ENCODE data around the gene BPI. TPM values are rescaled to one million over a fixed set of nuclear protein-coding genes. Genes with fewer than 3 reads are reported as not detected.

BPI gene
- total RNA-seq, 1 donor from 2014 or later, result not detected

DNA sequence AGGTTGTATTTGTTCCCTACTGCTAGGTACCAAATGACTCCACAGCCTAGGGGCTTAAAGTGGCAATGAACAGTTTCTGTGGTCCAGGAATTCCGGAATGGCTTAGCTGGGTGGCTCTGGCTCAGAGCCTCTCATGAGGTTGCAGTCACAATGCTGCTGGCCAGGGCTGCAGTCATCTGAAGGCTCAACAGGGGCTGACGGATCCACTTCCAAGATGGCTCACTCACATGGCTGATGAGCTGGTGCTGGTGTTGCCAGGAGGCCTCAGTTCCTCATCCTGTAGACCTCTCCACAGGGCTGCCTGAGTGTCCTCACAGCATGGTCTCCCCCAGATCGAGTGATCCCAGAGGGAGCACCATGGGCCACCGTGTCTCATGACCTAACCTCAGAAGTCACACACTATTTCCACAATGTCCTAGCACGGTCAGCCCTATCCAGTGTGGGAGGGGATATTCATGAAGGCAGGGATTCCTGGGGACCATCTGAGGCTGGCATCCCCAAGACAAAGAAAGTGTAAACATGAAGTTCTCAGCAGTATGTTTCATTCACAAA is 19.0 kb upstream of the BPI start:
- Histone ChIP-seq H3K4me3 (no peak overlapping the region), H3K27me3 (no peaks in the 10 kb centered on the region), H3K36me3 (no peaks in the 10 kb centered on the region), H3K4me1 (peaks cover 8% of the 10 kb centered on the region), H3K27ac (no peak overlapping the region), H4K20me1 (ENCODE audit: low read depth) (no peaks in the 10 kb centered on the region), H3K79me2 (ENCODE audit: low read depth) (no peaks in the 10 kb centered on the region), H2AFZ (replicated peaks) (no peak overlapping the region), H3K4me2 (no peak overlapping the region), H3K9ac (no peak overlapping the region), H3K9me3 (ENCODE audit: low read depth) (no peaks in the 10 kb centered on the region), H3F3A (ENCODE audit: low read depth) (no peaks in the 10 kb centered on the region)
- DNase-seq (ENCODE audit: low spot score), result no peak
- H3K9me3 Mint-ChIP-seq, result peaks cover 19% of the 10 kb centered on the region
- H3K27ac Mint-ChIP-seq, result no peak overlapping the region
- peaks cover 4% of the 10 kb centered on the region for H3K27me3 Mint-ChIP-seq (ENCODE audit: insufficient read depth, low read depth)
- H3K4me3 Mint-ChIP-seq, result no peak overlapping the region
- H3K4me1 Mint-ChIP-seq, result peaks cover 20% of the 10 kb centered on the region
- H3K36me3 Mint-ChIP-seq, result no peaks in the 10 kb centered on the region
- no peak for TF ChIP-seq EZH2phosphoT487 (IDR thresholded peaks at IDR 0.05)
- TF ChIP-seq EZH2 (IDR thresholded peaks at IDR 0.05), result no peak
- TF ChIP-seq, protein P1, sequence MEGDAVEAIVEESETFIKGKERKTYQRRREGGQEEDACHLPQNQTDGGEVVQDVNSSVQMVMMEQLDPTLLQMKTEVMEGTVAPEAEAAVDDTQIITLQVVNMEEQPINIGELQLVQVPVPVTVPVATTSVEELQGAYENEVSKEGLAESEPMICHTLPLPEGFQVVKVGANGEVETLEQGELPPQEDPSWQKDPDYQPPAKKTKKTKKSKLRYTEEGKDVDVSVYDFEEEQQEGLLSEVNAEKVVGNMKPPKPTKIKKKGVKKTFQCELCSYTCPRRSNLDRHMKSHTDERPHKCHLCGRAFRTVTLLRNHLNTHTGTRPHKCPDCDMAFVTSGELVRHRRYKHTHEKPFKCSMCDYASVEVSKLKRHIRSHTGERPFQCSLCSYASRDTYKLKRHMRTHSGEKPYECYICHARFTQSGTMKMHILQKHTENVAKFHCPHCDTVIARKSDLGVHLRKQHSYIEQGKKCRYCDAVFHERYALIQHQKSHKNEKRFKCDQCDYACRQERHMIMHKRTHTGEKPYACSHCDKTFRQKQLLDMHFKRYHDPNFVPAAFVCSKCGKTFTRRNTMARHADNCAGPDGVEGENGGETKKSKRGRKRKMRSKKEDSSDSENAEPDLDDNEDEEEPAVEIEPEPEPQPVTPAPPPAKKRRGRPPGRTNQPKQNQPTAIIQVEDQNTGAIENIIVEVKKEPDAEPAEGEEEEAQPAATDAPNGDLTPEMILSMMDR (IDR thresholded peaks at IDR 0.05), result no peak

DNA sequence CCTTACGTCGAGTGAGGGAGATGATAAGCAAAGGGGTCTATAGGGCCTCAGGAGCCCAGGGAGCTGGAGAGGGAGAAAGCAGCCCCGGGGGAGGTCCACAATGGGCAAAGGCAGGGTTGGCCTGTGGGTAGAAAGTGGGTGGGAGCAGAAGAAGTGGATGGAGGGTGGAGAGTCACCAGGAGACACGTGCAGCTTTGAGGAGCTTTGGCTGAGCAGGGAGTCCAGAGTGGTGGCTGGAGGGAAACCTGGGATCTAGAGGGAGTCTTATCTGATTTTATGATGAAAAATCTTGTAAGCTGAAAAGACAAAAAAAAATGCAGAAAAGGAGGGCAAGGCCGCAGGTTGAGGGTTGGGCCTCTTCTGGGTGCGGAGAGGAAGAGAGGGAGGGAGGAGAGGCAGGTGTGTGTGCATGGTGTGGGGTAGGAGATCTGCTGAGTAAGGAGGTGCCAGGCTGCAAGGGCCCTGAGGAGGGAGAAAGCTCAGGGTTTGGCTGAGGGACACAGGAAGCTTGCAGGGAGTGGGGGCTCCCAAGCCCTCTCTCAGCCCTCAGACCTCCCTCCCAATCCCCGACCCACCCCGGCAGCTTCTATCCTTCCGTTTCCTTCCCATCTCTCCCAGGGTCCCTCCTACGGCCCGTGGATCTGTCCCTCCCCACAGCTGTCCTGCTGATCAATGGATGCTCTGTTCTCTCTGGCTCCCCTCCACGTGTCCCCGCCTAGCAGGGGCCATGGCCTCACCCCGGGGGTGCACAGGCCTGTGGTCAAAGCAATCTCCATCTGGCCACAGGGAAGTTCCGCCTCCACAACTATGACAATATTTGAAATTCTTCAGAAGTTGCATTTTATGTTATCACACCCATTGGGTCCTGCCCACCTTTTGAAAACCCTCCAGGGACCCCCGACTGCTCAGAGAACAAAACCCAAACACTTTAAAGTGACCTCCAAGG is 17.1 kb upstream of the BPI start:
- no peaks in the 10 kb centered on the region for H3F3A ChIP-seq (ENCODE audit: low read depth)
- no peak for DNase-seq (ENCODE audit: low spot score)
- peaks cover 12% of the 10 kb centered on the region for H3K9me3 Mint-ChIP-seq
- H3K4me2 ChIP-seq, result peak overlapping the region; percentile 13
- H3K27ac Mint-ChIP-seq, result peak overlapping the region; percentile 27
- H3K36me3 ChIP-seq, result no peaks in the 10 kb centered on the region
- H3K79me2 ChIP-seq (ENCODE audit: low read depth), result no peaks in the 10 kb centered on the region
- peak overlapping the region; percentile 50 for H2AFZ ChIP-seq (replicated peaks)
- H3K4me1 ChIP-seq, result peaks cover 8% of the 10 kb centered on the region
- no peaks in the 10 kb centered on the region for H3K9me3 ChIP-seq (ENCODE audit: low read depth)
- H3K27me3 Mint-ChIP-seq (ENCODE audit: insufficient read depth, low read depth), result peaks cover 4% of the 10 kb centered on the region
- no peak overlapping the region for H3K27ac ChIP-seq
- no peak overlapping the region for H3K4me3 ChIP-seq
- no peaks in the 10 kb centered on the region for H3K27me3 ChIP-seq
- H3K36me3 Mint-ChIP-seq, result no peaks in the 10 kb centered on the region
- H3K9ac ChIP-seq, result no peak overlapping the region
- TF ChIP-seq, protein P1 (IDR thresholded peaks at IDR 0.05), result no peak
- TF ChIP-seq EZH2phosphoT487 (IDR thresholded peaks at IDR 0.05) (no peak), EZH2 (IDR thresholded peaks at IDR 0.05) (no peak)
- no peak overlapping the region for H3K4me3 Mint-ChIP-seq
- H4K20me1 ChIP-seq (ENCODE audit: low read depth), result no peaks in the 10 kb centered on the region
- peaks cover 29% of the 10 kb centered on the region for H3K4me1 Mint-ChIP-seq

DNA sequence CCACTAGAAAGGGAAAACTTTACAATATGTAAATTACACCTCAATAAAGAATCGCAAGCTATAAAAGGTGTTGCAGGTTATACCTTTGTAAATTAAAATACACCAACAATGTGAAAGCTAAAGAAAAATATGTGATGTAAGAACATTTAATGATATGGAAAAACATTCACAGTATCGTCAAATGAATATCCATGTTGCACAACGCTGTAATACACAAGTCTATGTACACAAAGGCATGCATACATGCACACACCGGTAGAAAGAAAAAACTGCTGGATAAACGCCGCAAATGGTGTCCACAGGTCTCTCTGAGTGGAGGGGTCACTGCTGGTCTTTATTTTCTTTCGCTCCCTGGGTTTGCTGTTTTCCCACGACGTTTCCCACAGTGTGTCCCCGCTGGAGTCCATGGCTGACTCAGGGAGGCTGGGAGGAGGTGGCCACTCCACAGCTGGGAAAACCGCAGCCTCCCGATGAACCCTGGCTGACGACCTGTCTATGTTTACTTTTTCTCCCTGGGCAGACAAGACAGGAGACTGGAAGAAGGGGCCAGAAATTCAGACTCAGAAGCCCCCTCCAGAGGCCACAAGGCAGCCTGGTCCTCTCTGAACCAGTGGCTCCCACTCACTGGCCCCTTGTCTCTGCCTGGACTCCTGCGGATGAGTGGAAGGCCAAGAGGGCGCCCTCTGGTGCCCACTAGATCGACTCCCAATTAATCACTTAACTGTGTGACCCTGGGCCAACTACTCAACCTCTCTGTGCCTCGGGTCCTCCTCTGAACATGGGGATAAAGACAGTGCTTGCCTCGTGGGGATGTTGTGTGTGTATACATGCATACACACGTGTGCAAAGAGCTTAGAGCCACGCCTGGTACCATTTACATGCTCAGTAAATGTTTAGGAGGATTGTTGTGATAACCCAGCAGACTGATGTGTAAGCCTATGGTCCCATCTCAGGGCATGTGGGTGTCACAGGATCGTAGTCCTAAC is 12.8 kb upstream of the BPI start:
- H3K4me1 ChIP-seq, result peaks cover 18% of the 10 kb centered on the region
- peak overlapping the region; percentile 84 for H2AFZ ChIP-seq (replicated peaks)
- H3K9me3 ChIP-seq (ENCODE audit: low read depth), result no peaks in the 10 kb centered on the region
- H4K20me1 ChIP-seq (ENCODE audit: low read depth), result no peaks in the 10 kb centered on the region
- Mint-ChIP-seq H3K27ac (peak overlapping the region; percentile 87), H3K27me3 (ENCODE audit: insufficient read depth, low read depth) (peaks cover 6% of the 10 kb centered on the region), H3K4me3 (peak overlapping the region; percentile 44), H3K4me1 (peaks cover 43% of the 10 kb centered on the region), H3K9me3 (peaks cover 2% of the 10 kb centered on the region), H3K36me3 (no peaks in the 10 kb centered on the region)
- H3K27ac ChIP-seq, result no peak overlapping the region
- TF ChIP-seq EZH2phosphoT487 (IDR thresholded peaks at IDR 0.05) (no peak), EZH2 (IDR thresholded peaks at IDR 0.05) (no peak)
- TF ChIP-seq, protein P1 (IDR thresholded peaks at IDR 0.05), result peak; percentile 65
- H3K4me3 ChIP-seq, result no peak overlapping the region
- no peaks in the 10 kb centered on the region for H3K79me2 ChIP-seq (ENCODE audit: low read depth)
- H3K36me3 ChIP-seq, result no peaks in the 10 kb centered on the region
- no peaks in the 10 kb centered on the region for H3K27me3 ChIP-seq
- no peak overlapping the region for H3K9ac ChIP-seq
- no peaks in the 10 kb centered on the region for H3F3A ChIP-seq (ENCODE audit: low read depth)
- peak; percentile 77 for DNase-seq (ENCODE audit: low spot score)
- H3K4me2 ChIP-seq, result no peak overlapping the region
